ENCODE measurements around the gene GIMAP4. TPM values are rescaled to one million over a fixed set of nuclear protein-coding genes. Genes with fewer than 3 reads are reported as not detected.

Gene GIMAP4
- total RNA-seq, 1 donor from 2014 or later: not detected

DNA sequence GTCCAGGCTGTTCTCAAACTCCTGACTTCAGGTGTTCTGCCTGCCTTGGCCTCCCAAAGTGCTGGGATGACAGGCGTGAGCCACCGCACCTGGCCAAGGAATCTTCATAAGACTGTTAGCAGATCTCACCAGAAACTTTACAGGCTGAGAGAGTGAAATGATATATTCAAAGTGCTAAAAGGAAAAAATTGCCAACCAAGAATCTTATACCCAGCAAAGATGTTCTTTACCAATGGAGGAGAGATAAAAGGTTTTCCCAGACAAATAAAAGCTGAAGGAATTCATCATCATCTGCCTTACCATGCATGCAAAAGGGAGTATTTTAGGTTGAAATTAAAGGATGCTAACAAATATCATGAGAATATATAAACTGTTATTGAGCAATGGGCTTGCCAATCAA lies 28.9 kb upstream of the GIMAP4 start:
- no peak for DNase-seq (ENCODE audit: low spot score)
- Mint-ChIP-seq H3K27ac (ENCODE audit: unreplicated experiment) (no peak overlapping the region), H3K4me3 (ENCODE audit: unreplicated experiment) (no peak overlapping the region), H3K36me3 (ENCODE audit: low read depth) (no peaks in the 10 kb centered on the region), H3K9me3 (ENCODE audit: low read depth) (peaks cover 60% of the 10 kb centered on the region), H3K27me3 (ENCODE audit: low read depth) (no peaks in the 10 kb centered on the region), H3K4me1 (ENCODE audit: low read depth) (no peaks in the 10 kb centered on the region)
- TF ChIP-seq, protein P1, sequence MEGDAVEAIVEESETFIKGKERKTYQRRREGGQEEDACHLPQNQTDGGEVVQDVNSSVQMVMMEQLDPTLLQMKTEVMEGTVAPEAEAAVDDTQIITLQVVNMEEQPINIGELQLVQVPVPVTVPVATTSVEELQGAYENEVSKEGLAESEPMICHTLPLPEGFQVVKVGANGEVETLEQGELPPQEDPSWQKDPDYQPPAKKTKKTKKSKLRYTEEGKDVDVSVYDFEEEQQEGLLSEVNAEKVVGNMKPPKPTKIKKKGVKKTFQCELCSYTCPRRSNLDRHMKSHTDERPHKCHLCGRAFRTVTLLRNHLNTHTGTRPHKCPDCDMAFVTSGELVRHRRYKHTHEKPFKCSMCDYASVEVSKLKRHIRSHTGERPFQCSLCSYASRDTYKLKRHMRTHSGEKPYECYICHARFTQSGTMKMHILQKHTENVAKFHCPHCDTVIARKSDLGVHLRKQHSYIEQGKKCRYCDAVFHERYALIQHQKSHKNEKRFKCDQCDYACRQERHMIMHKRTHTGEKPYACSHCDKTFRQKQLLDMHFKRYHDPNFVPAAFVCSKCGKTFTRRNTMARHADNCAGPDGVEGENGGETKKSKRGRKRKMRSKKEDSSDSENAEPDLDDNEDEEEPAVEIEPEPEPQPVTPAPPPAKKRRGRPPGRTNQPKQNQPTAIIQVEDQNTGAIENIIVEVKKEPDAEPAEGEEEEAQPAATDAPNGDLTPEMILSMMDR (IDR thresholded peaks at IDR 0.05): no peak

- Mint-ChIP-seq H3K27me3 (ENCODE audit: low read depth) (no peaks in the 10 kb centered on the region), H3K27ac (ENCODE audit: unreplicated experiment) (no peak overlapping the region), H3K4me3 (ENCODE audit: unreplicated experiment) (no peak overlapping the region), H3K4me1 (ENCODE audit: low read depth) (no peaks in the 10 kb centered on the region), H3K9me3 (ENCODE audit: low read depth) (peaks cover 44% of the 10 kb centered on the region), H3K36me3 (ENCODE audit: low read depth) (no peaks in the 10 kb centered on the region)
- TF ChIP-seq, protein P1 (IDR thresholded peaks at IDR 0.05): no peak
- DNase-seq (ENCODE audit: low spot score): no peak
Measured at GRCh38 chr7:150553163-150553562, 14.0 kb upstream of the GIMAP4 start.

GRCh38 chr7:150556521-150557138 lies 10.6 kb upstream of the GIMAP4 start:
- no peak overlapping the region for H3K4me3 Mint-ChIP-seq (ENCODE audit: unreplicated experiment)
- TF ChIP-seq, protein P1 (IDR thresholded peaks at IDR 0.05): no peak
- no peaks in the 10 kb centered on the region for H3K27me3 Mint-ChIP-seq (ENCODE audit: low read depth)
- no peaks in the 10 kb centered on the region for H3K4me1 Mint-ChIP-seq (ENCODE audit: low read depth)
- no peak for DNase-seq (ENCODE audit: low spot score)
- no peak overlapping the region for H3K27ac Mint-ChIP-seq (ENCODE audit: unreplicated experiment)
- H3K9me3 Mint-ChIP-seq (ENCODE audit: low read depth): peaks cover 58% of the 10 kb centered on the region
- H3K36me3 Mint-ChIP-seq (ENCODE audit: low read depth): no peaks in the 10 kb centered on the region

- peaks cover 36% of the 10 kb centered on the region for H3K9me3 Mint-ChIP-seq (ENCODE audit: low read depth)
- H3K36me3 Mint-ChIP-seq (ENCODE audit: low read depth): no peaks in the 10 kb centered on the region
- H3K4me1 Mint-ChIP-seq (ENCODE audit: low read depth): no peaks in the 10 kb centered on the region
- H3K27ac Mint-ChIP-seq (ENCODE audit: unreplicated experiment): no peak overlapping the region
- TF ChIP-seq, protein P1 (IDR thresholded peaks at IDR 0.05): no peak
- no peak overlapping the region for H3K4me3 Mint-ChIP-seq (ENCODE audit: unreplicated experiment)
- no peak for DNase-seq (ENCODE audit: low spot score)
- H3K27me3 Mint-ChIP-seq (ENCODE audit: low read depth): no peaks in the 10 kb centered on the region
Measured at GRCh38 chr7:150560486-150560885, 6.7 kb upstream of the GIMAP4 start.

DNA sequence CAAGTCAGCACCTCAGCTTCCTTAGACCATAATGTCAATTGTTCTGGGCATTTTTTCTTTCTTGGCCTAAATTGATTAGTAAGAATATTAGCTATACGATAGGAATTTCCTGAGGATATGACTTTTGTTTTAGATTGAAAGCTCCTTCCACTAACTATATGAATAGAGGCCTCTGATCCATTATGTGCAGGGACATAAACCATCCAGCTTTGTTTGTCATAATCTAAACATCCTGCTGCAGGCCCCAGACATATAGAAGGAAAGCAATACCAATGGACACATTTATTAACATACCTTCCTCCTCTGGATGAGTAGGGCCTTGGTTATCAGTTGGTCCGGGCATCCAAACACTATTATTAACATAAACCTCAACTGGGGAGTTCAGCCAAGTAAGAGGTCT lies 4.3 kb upstream of the GIMAP4 start:
- Mint-ChIP-seq H3K27ac (ENCODE audit: unreplicated experiment) (no peak overlapping the region), H3K36me3 (ENCODE audit: low read depth) (no peaks in the 10 kb centered on the region), H3K4me3 (ENCODE audit: unreplicated experiment) (no peak overlapping the region), H3K4me1 (ENCODE audit: low read depth) (no peaks in the 10 kb centered on the region), H3K9me3 (ENCODE audit: low read depth) (peaks cover 33% of the 10 kb centered on the region), H3K27me3 (ENCODE audit: low read depth) (no peaks in the 10 kb centered on the region)
- TF ChIP-seq, protein P1 (IDR thresholded peaks at IDR 0.05): no peak
- no peak for DNase-seq (ENCODE audit: low spot score)

All from chondrocyte (in vitro differentiated cells).